Activated T-cell treated with anti-CD3 and anti-CD28 coated beads, Interleukin-2, amount 50 U/mL, for 24 hours (primary cell): ENCODE data around the gene GPR31.

ENCODE experiments used
- DNase-seq: peaks from one replicate; pipeline ENCODE4 v3.0.0-alpha.2; 2020
- H3K27ac Mint-ChIP-seq: 2 replicates; pipeline ENCODE4 v1.8.0; 2020; ENCODE audit warnings: mild to moderate bottlenecking, mixed read lengths
- H3K27me3 Mint-ChIP-seq: 2 replicates; pipeline ENCODE4 v1.8.0; 2020; ENCODE audit warnings: mixed read lengths
- H3K36me3 Mint-ChIP-seq: 2 replicates; pipeline ENCODE4 v1.8.0; 2020; ENCODE audit warnings: low read depth, mixed read lengths
- H3K4me1 Mint-ChIP-seq: 2 replicates; pipeline ENCODE4 v1.8.0; 2020; ENCODE audit warnings: low read depth, mixed read lengths
- H3K4me3 Mint-ChIP-seq: 2 replicates; pipeline ENCODE4 v1.8.0; 2020; ENCODE audit warnings: mild to moderate bottlenecking, moderate library complexity, mixed read lengths
- H3K9me3 Mint-ChIP-seq: 2 replicates; pipeline ENCODE4 v1.8.0; 2020; ENCODE audit warnings: mixed read lengths

GPR31 gene

GRCh38 chr6:167109651-167110050 lies 48.1 kb downstream of the GPR31 start:
- H3K9me3 Mint-ChIP-seq, result no peaks in the 10 kb centered on the region
- no peak overlapping the region for H3K27ac Mint-ChIP-seq
- no peaks in the 10 kb centered on the region for H3K27me3 Mint-ChIP-seq
- peaks cover 44% of the 10 kb centered on the region for H3K4me1 Mint-ChIP-seq
- H3K4me3 Mint-ChIP-seq, result no peak overlapping the region
- H3K36me3 Mint-ChIP-seq, result no peaks in the 10 kb centered on the region
- no peak for DNase-seq

DNA sequence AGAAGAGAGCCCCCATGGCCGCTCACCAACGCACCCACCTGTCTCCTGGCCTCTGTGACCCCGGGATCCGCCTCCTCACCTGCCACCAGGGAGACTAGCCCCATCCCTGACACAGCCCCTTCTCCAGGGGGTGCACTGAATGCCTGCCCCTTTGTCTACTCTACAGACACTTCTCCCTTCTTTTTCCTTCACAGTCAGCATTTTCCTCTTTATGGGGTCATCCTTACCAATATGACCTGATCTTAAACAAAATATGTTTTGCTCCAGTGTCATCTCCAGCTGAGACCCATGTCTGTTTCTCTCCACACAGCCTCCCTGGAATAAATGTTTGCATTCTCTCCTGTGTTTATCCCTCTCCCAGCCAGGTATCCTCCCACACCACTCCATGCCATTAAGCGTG lies 49.5 kb downstream of the GPR31 start:
- no peak overlapping the region for H3K4me3 Mint-ChIP-seq
- no peaks in the 10 kb centered on the region for H3K27me3 Mint-ChIP-seq
- peaks cover 37% of the 10 kb centered on the region for H3K4me1 Mint-ChIP-seq
- H3K9me3 Mint-ChIP-seq, result no peaks in the 10 kb centered on the region
- H3K36me3 Mint-ChIP-seq, result no peaks in the 10 kb centered on the region
- DNase-seq, result no peak
- H3K27ac Mint-ChIP-seq, result no peak overlapping the region

DNA sequence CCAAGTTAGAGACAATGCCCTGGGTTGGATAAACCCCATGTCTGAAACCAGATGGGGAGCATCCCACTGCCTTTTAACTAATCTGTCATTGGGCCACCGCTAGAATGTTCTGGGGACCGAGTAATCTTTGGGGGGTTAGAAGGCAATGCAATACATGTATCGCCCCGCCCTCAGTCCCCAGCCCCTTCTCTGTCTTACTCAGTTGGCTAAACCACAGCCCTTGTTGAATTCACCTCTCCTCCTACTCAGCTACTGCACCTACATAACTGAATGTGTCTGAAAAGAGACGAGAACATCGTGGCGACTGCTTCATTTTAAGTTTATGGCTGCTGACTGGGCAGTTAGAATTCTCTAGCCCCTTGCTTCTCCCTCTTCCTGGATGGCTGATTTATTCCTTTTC lies 50.0 kb downstream of the GPR31 start:
- Mint-ChIP-seq H3K4me1 (peaks cover 37% of the 10 kb centered on the region), H3K4me3 (no peak overlapping the region), H3K36me3 (no peaks in the 10 kb centered on the region), H3K27ac (no peak overlapping the region), H3K9me3 (no peaks in the 10 kb centered on the region), H3K27me3 (no peaks in the 10 kb centered on the region)
- no peak for DNase-seq

DNA sequence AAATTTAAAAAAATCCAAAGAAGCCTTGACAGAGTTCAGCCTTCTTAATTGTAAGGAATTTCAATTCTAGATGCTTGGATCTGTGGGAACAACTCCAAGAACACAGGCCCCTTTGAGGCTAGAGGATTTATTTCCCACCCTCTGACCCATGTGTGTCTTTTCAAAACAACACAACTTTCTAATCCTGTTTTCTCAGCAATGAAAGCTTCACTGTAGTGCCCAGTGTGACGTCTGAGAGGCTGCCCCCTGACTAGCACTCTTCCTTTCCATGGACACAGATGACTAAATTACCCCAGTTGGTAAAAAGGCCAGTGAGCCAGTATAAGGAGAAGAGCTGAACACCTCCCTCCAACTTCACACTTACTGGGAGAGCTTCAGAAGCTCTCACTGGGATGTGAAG lies 51.4 kb downstream of the GPR31 start:
- DNase-seq, result no peak
- Mint-ChIP-seq H3K4me3 (no peak overlapping the region), H3K9me3 (no peaks in the 10 kb centered on the region), H3K36me3 (no peaks in the 10 kb centered on the region), H3K4me1 (peaks cover 26% of the 10 kb centered on the region), H3K27ac (no peak overlapping the region), H3K27me3 (no peaks in the 10 kb centered on the region)
